HepG2 (cell line): Measurements from ENCODE around the gene BLMH. TPM values are rescaled to one million over a fixed set of nuclear protein-coding genes. Genes with fewer than 3 reads are reported as not detected.

Source experiments
- ARID4A ChIP-seq: sonication (generic); formaldehyde crosslinking; IDR thresholded peaks from 2 replicates; pipeline ENCODE4 v1.5.0; 2020; ENCODE audit warnings: mild to moderate bottlenecking, missing genetic modification reagents, borderline replicate concordance
- ARNTL ChIP-seq: sonication (generic); formaldehyde crosslinking; IDR thresholded peaks from 2 replicates; pipeline ENCODE4 v1.4.0; 2020; ENCODE audit warnings: mild to moderate bottlenecking, missing genetic modification reagents
- HOXA7 ChIP-seq: sonication (generic); formaldehyde crosslinking; IDR thresholded peaks from 2 replicates; pipeline ENCODE4 v1.8.1; 2022; ENCODE audit warnings: mild to moderate bottlenecking, missing genetic modification reagents, moderate library complexity
- MIXL1 ChIP-seq: IDR thresholded peaks from 2 replicates; pipeline ENCODE4 v1.6.1; 2016
- SP4 ChIP-seq: sonication (generic); formaldehyde crosslinking; IDR thresholded peaks from 2 replicates; pipeline ENCODE4 v1.8.1; 2023; ENCODE audit warnings: mild to moderate bottlenecking, missing genetic modification reagents
- UBTF ChIP-seq: sonication (generic); formaldehyde crosslinking; IDR thresholded peaks from 2 replicates; pipeline ENCODE4 v1.4.0; 2020; ENCODE audit warnings: mild to moderate bottlenecking, missing genetic modification reagents
- ZNF142 ChIP-seq: sonication (generic); formaldehyde crosslinking; IDR thresholded peaks from 2 replicates; pipeline ENCODE4 v1.4.0; 2020; ENCODE audit warnings: missing genetic modification reagents
- ZNF317 ChIP-seq: sonication (generic); formaldehyde crosslinking; IDR thresholded peaks from 2 replicates; pipeline ENCODE4 v1.5.0; 2020; ENCODE audit warnings: mild to moderate bottlenecking, missing genetic modification reagents
- ZNF383 ChIP-seq: sonication (generic); formaldehyde crosslinking; IDR thresholded peaks from 2 replicates; pipeline ENCODE4 v1.4.0; 2020; ENCODE audit warnings: missing genetic modification reagents, mild to moderate bottlenecking, borderline replicate concordance
- ZNF580 ChIP-seq: IDR thresholded peaks from 2 replicates; pipeline ENCODE4 v1.6.1; 2016; ENCODE audit warnings: low read depth, borderline replicate concordance
- ZSCAN22 ChIP-seq: sonication (generic); formaldehyde crosslinking; IDR thresholded peaks from 2 replicates; pipeline ENCODE4 v1.4.0; 2020; ENCODE audit warnings: mild to moderate bottlenecking, missing genetic modification reagents
- polyA plus RNA-seq, 8 experiments: library from polyadenylated mRNA; depleted of rRNA in 3 of 8; stranded (reverse) in 7 of 8; unstranded in 1 of 8; fragments of >200 nt; fragmentation: Illumina TruSeq in 4 of 8; extraction: Trizol in 4 of 8; gene quantifications; 2 replicates each; pipeline versions ENCODE4 v1.2.1 to v1.2.3, GENCODE V29; 2011 to 2016; ENCODE audit warnings: low read depth in 4 of 8, missing spikeins in 1 of 8, mixed read lengths in 1 of 8; ENCODE audit not compliant: insufficient read depth in 1 of 8
- total RNA-seq, 5 experiments: library from RNA; depleted of rRNA; stranded (reverse); fragments of >200 nt; fragmentation: Illumina TruSeq; extraction: Trizol; gene quantifications; 2 replicates each; pipeline ENCODE4 v1.2.3, GENCODE V29; 2016; ENCODE audit warnings: low read depth in 1 of 5
- TF ChIP-seq, protein P1 (sequence below): sonication (generic); formaldehyde crosslinking; IDR thresholded peaks from 2 replicates; pipeline ENCODE4 v1.5.1; 2020; ENCODE audit warnings: missing genetic modification reagents, mild to moderate bottlenecking, borderline replicate concordance
- TF ChIP-seq, protein P2 (sequence below): sonication (generic); formaldehyde crosslinking; IDR thresholded peaks from 2 replicates; pipeline ENCODE4 v1.4.0; 2020; ENCODE audit warnings: missing genetic modification reagents

The BLMH gene
- total and polyA plus RNA-seq, 2 of the 13 experiments (the other 11 are each of a cell fraction or from before 2014, with no cell fraction given), result 12.1 to 41.0 TPM

DNA sequence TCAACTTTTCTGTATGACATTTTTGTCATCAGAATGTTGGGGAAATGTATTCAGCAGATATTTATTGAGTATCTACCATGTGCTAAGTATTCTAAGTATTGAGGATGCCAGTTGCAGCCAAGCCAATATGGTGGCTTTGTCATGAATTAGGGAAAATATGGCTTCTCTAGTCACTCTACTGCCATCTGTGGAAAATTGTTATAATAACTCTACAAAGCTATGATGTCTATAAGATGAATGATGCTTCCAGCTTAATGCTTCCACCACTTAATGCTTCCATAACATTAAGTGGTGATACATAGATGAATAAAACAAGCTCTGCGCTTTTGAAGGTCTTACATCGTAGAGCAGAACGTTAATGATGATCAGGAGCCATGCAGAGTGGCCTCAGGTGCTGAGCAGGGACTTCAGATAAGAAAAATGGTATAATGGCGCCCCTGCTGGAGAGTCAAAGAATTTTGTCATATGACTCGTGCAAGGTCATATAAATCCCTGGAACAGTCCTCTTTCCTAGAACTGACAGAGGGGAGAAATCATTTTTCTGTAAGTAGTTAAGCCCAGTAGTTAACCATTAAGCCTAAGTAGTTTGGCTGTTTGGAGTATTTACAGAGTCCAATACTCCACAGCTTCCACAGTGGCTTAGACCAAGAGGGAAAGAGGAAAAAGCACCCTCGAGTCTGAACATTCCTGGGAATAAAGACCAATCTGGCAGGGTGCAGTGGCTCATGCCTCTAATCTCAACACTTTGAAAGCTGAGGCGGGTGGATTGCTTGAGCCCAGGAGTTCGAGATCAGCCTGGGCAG is 44.8 kb upstream of the BLMH start (continued):
- TF ChIP-seq ARID4A (CRISPR knock-in tag) (peak; percentile 34; the same call in 1 of the 2 replicates), ZNF317 (CRISPR knock-in tag) (peak; percentile 11; the same call in 1 of the 2 replicates), MIXL1 (CRISPR knock-in tag) (peak; percentile 61; the same call in 1 of the 2 replicates), ZNF383 (no peak), ARNTL (no peak), SP4 (CRISPR knock-in tag) (no peak), ZSCAN22 (CRISPR knock-in tag) (no peak), ZNF580 (CRISPR knock-in tag) (0 out of 2 replicates have a peak, but pooled peaks have one; percentile 46), HOXA7 (CRISPR knock-in tag) (no peak), UBTF (CRISPR knock-in tag) (no peak), ZNF142 (CRISPR knock-in tag) (peak; percentile 69; the same call in 1 of the 2 replicates)
- TF ChIP-seq, protein P1, sequence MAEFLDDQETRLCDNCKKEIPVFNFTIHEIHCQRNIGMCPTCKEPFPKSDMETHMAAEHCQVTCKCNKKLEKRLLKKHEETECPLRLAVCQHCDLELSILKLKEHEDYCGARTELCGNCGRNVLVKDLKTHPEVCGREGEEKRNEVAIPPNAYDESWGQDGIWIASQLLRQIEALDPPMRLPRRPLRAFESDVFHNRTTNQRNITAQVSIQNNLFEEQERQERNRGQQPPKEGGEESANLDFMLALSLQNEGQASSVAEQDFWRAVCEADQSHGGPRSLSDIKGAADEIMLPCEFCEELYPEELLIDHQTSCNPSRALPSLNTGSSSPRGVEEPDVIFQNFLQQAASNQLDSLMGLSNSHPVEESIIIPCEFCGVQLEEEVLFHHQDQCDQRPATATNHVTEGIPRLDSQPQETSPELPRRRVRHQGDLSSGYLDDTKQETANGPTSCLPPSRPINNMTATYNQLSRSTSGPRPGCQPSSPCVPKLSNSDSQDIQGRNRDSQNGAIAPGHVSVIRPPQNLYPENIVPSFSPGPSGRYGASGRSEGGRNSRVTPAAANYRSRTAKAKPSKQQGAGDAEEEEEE (CRISPR knock-in tag), result no peak
- TF ChIP-seq, protein P2, sequence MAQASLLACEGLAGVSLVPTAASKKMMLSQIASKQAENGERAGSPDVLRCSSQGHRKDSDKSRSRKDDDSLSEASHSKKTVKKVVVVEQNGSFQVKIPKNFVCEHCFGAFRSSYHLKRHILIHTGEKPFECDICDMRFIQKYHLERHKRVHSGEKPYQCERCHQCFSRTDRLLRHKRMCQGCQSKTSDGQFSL (CRISPR knock-in tag), result no peak
